NCI-H2171 (cell line): ENCODE results near the gene MYBPH.

Experiments
- DNase-seq: peaks from one replicate; lab custom pipeline; 2025; lab: John Stamatoyannopoulos, UW

MYBPH gene

GRCh38 chr1:203148579-203148978 is 27.0 kb downstream of the MYBPH start:
- DNase-seq, result no peak

- no peak for DNase-seq
Observed at GRCh38 chr1:203148127-203148526, 27.5 kb downstream of the MYBPH start.

DNA sequence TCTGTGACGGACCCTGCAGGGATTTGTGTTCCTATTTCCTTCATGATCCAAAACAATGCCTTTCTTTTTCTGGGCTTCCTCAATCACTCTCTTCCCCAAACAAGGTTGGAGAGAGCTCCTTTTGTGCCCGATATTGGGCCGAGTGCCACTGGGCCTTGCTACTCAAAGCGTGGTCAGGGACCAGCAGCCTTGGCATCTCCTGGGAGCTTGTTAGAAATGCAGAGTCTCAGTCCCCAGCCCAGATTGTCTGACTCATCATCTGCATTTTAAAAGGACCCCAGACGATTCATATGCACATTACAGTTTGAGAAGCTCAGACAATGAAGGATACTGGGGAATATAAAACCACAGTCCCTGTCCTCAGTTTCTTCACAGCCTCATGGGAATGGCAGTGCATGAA is 28.2 kb downstream of the MYBPH start:
- DNase-seq, result no peak

GRCh38 chr1:203146537-203146936 is 29.1 kb downstream of the MYBPH start:
- DNase-seq, result no peak

GRCh38 chr1:203146042-203146369 is 29.6 kb downstream of the MYBPH start:
- DNase-seq, result no peak

- DNase-seq, result no peak
Observed at GRCh38 chr1:203145321-203146041, 30.1 kb downstream of the MYBPH start.

GRCh38 chr1:203144661-203145060 is 31.0 kb downstream of the MYBPH start:
- no peak for DNase-seq

- DNase-seq, result no peak
Observed at GRCh38 chr1:203143641-203144040, 32.0 kb downstream of the MYBPH start.

- peak; percentile 87 for DNase-seq
Observed at GRCh38 chr1:203142684-203143408, 32.8 kb downstream of the MYBPH start.

DNA sequence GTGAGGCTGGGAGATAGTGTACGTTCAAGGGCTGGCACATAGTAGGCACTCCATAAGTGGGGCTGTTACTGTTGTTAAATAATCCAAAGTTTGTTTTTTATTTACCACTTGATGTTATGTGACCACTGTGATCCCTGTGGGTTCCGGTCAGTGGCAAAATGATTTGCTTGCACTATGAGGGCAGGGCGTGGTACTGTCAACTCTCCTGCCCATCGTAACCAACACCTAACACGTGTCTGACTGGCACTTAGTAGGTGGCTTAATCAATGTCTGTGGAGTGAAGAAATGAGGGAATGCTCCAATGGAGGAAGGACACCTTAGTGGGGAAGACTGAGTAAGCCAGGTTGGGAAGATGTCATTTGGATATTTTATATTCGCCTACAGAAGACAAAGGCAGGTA is 33.5 kb downstream of the MYBPH start:
- DNase-seq, result no peak

GRCh38 chr1:203140743-203141520 is 34.7 kb downstream of the MYBPH start:
- DNase-seq, result no peak

- no peak for DNase-seq
Observed at GRCh38 chr1:203139976-203140475, 35.6 kb downstream of the MYBPH start.

DNA sequence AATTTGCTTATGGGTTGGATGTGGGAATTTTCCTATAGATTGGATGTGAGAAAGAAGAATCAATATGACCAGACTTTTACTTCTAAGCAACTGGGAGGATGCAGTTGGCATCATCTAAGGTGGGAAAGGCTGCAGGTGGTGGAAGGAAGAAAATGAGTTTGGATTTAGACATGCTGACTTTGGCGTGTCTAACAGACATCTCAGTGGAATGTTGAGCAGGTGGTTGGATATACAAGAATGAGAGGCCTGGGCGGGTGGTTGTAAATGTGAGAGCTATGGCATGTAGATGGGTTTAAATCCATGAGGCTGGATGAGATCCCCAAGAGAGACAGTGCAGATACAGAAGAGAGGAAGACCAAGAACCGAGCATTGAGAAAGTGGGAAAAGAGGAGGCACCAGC is 37.6 kb downstream of the MYBPH start:
- DNase-seq, result no peak

DNA sequence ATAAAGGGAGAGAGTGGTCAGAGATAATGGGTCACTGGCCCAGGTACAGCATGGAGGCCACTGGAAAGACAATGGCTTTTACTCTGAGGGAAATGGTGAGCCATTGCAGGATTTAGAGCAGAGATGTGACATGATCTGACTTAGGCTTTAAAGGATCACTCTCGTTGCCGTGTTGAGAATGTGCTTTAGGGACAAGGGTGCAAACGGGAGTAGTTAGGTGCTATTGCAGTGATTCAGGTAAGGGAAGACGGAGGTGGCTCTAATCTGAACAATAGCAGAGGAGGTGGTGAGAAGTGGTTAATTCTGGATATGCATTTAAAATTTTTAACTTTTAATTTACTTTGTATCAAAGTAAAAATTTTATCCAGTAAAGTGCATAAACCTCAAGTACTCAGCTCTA is 38.3 kb downstream of the MYBPH start:
- no peak for DNase-seq

DNA sequence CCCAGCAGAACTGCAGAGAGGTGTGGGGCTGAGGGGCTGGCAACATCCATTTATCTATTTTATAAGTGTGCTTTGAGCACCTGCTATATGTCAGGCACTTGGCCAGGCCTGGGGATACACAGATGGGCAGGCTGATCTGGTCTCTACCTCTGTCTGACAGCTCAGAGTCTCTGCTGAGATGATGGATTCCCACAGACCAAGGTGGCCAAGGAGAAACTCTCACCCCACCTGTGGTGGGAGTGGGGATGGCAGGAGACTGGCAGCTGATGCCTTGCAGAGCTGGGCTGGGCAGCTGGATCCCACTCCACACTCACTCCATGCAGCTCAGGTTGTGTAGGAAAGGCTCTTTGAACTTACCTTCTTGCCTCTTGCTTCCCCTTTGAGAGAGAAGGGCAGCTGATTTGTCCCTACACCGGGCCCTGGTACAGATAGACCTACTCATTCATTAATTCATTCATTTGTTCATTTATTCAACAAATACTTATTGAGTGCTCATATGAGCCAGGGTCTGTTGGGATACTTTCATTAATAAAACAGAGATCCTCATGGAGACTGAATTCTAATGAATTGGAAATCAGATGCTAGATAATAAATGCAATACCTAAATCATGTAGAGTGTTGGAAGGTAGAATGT is 39.1 kb downstream of the MYBPH start:
- DNase-seq, result no peak

DNA sequence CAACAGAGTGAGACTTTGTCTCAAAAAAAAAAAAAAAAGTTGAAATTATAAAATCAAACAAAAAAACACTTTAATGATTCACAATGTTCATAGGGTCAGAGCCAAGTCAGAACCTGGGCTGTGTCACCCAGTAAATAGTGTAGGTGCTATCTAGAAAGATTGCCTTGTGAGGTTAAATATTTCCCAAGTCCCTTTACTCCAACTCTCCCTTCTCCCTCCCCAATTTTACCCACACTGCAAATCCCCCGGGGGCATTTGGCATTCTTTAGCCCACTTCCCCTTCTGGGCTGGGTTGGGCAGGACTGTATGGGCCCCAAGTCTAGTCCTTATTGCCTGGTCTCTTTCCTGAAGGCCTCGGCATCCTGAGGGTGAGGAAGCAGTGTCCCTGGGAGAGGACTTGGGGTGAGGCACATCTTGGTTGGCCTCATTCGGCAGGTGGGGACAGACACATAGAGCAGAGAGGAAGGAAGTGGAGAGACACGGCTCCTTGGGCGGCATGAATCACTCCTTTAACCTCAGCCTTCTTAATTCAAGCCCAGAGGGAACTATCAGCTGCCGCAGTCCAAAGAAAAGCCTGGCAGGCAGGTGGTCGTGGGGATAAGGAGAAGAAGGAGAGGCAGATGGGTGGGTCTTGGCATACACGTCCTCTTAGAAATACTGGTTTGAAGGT is 39.9 kb downstream of the MYBPH start:
- no peak for DNase-seq

- peak; percentile 75 for DNase-seq
Observed at GRCh38 chr1:203133970-203134725, 41.5 kb downstream of the MYBPH start.

- no peak for DNase-seq
Observed at GRCh38 chr1:203131548-203132200, 44.0 kb downstream of the MYBPH start.

DNA sequence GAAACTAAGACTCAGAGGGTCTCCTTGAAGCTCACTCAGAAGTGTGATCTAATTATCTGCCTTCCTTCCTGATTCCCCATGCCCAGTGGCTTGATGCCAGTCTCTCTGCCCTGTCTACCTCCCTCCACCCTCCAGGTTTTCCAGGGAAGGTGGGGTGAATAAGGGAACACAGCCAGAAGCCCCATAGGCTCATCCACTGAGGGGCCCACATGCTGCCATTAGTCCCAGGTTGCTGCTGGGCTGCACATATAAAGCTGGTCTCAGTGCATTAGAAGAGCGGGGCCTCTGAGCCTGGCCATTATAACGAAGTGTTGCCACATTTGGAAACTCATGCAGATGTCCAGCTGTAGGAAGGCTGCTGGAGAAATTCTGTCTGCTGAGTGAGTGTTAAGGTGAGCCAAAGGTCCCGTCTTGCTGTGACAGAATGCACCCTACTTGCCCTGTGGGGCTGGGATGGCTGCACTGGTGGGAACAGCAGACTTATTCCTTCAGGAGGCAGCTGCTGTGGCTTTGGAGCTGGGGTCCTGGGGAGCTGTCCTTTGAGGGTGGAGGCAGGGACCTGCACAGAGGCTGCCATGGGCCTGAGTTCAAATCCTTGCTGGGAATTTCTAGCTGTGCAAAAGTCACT is 45.2 kb downstream of the MYBPH start:
- no peak for DNase-seq
